ENCODE results near the gene MORN3. TPM values are rescaled to one million over a fixed set of nuclear protein-coding genes. Genes with fewer than 3 reads are reported as not detected.

Gene MORN3, protein sequence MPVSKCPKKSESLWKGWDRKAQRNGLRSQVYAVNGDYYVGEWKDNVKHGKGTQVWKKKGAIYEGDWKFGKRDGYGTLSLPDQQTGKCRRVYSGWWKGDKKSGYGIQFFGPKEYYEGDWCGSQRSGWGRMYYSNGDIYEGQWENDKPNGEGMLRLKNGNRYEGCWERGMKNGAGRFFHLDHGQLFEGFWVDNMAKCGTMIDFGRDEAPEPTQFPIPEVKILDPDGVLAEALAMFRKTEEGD
- total RNA-seq (1 to 10 TPM; 2.4 to 5.8 TPM), polyA plus RNA-seq (1 to 10 TPM; 2.8 to 3.2 TPM)
- long read RNA-seq, donor 1: 0 reads
- long read RNA-seq, donor 2: 0 reads
- long read RNA-seq, donor 3: 0 reads
- long read RNA-seq, donor 4: 0 reads
- long read RNA-seq, donor 5: 0 reads

GRCh38 chr12:121669521-121669900, at the start of gene MORN3:
Gene MORN3, minus strand, starts transcription at chr12:121669654. Its CDS starts 171 bp downstream, at chr12:121669483.
- no peak for ATAC-seq (ENCODE audit: insufficient read depth, low FRiP score)
- 92 to 96% methylated on average over 5 of the region's 5 CpGs for WGBS, 2 donors

GRCh38 chr12:121718653-121719239, 49.3 kb upstream of the MORN3 start:
- TF ChIP-seq, protein P1, sequence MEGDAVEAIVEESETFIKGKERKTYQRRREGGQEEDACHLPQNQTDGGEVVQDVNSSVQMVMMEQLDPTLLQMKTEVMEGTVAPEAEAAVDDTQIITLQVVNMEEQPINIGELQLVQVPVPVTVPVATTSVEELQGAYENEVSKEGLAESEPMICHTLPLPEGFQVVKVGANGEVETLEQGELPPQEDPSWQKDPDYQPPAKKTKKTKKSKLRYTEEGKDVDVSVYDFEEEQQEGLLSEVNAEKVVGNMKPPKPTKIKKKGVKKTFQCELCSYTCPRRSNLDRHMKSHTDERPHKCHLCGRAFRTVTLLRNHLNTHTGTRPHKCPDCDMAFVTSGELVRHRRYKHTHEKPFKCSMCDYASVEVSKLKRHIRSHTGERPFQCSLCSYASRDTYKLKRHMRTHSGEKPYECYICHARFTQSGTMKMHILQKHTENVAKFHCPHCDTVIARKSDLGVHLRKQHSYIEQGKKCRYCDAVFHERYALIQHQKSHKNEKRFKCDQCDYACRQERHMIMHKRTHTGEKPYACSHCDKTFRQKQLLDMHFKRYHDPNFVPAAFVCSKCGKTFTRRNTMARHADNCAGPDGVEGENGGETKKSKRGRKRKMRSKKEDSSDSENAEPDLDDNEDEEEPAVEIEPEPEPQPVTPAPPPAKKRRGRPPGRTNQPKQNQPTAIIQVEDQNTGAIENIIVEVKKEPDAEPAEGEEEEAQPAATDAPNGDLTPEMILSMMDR (IDR thresholded peaks at IDR 0.05; ENCODE audit: control extremely low read depth, extremely low read depth): no peak
- H3K27ac ChIP-seq (ENCODE audit: low read depth in 1 of 2, low read length in 1 of 2): no peak overlapping the region
- H3K9ac ChIP-seq (ENCODE audit: insufficient read depth in 1 of 2, low read length in 2 of 2): no peak overlapping the region
- no peak overlapping the region for H3K4me3 ChIP-seq
- H3K27me3 ChIP-seq (ENCODE audit: control insufficient read depth in 3 of 3, insufficient read depth in 3 of 3, low read length in 2 of 3): no peaks in the 10 kb centered on the region
- ATAC-seq (ENCODE audit: insufficient read depth, low FRiP score): no peak
- peaks cover 0 to 2% (median 0%) of the 10 kb centered on the region in 4 donors for H3K9me3 ChIP-seq (ENCODE audit: control insufficient read depth in 4 of 4, insufficient read depth in 3 of 4, low read length in 3 of 4)
- 79 to 93% methylated on average over 3 of the region's 3 CpGs for WGBS, 2 donors
- DNase-seq: no peak
- peaks cover 0 to 11% (median 6%) of the 10 kb centered on the region in 5 donors for H3K4me1 ChIP-seq (ENCODE audit: control insufficient read depth in 5 of 5, insufficient read depth in 5 of 5, low read length in 5 of 5)
- no peaks in the 10 kb centered on the region for H3K36me3 ChIP-seq (ENCODE audit: control insufficient read depth in 4 of 4, insufficient read depth in 4 of 4, low read length in 4 of 4)

More at GRCh38 chr12:121669521-121669900, at the start of gene MORN3:
- no peak within 1 kb of the TSS for H3K9ac ChIP-seq (ENCODE audit: insufficient read depth in 1 of 2, low read length in 2 of 2)
- no peaks in the 10 kb centered on the region for H3K9me3 ChIP-seq (ENCODE audit: control insufficient read depth in 4 of 4, insufficient read depth in 3 of 4, low read length in 3 of 4)
- no peaks in the 10 kb centered on the region for H3K27me3 ChIP-seq (ENCODE audit: control insufficient read depth in 3 of 3, insufficient read depth in 3 of 3, low read length in 2 of 3)
- H3K4me1 ChIP-seq (ENCODE audit: control insufficient read depth in 5 of 5, insufficient read depth in 5 of 5, low read length in 5 of 5): peaks cover 0 to 7% (median 3%) of the 10 kb centered on the region in 5 donors
- no peaks in the 10 kb centered on the region for H3K36me3 ChIP-seq (ENCODE audit: control insufficient read depth in 4 of 4, insufficient read depth in 4 of 4, low read length in 4 of 4)
- no peak within 1 kb of the TSS for H3K27ac ChIP-seq (ENCODE audit: low read depth in 1 of 2, low read length in 1 of 2)
- DNase-seq: no peak
- TF ChIP-seq, protein P1 (IDR thresholded peaks at IDR 0.05; ENCODE audit: control extremely low read depth, extremely low read depth): no peak
- no peak within 1 kb of the TSS for H3K4me3 ChIP-seq

- H3K9me3 ChIP-seq (ENCODE audit: control insufficient read depth in 4 of 4, insufficient read depth in 3 of 4, low read length in 3 of 4): peaks cover 0 to 2% (median 0%) of the 10 kb centered on the region in 4 donors
- peaks cover 0 to 17% (median 12%) of the 10 kb centered on the region in 5 donors for H3K4me1 ChIP-seq (ENCODE audit: control insufficient read depth in 5 of 5, insufficient read depth in 5 of 5, low read length in 5 of 5)
- no peak overlapping the region for H3K4me3 ChIP-seq
- WGBS, 2 donors: 72 to 86% methylated on average over 10 of the region's 10 CpGs
- ATAC-seq (ENCODE audit: insufficient read depth, low FRiP score) (no peak), DNase-seq (no peak)
- no peaks in the 10 kb centered on the region for H3K36me3 ChIP-seq (ENCODE audit: control insufficient read depth in 4 of 4, insufficient read depth in 4 of 4, low read length in 4 of 4)
- no peak overlapping the region for H3K9ac ChIP-seq (ENCODE audit: insufficient read depth in 1 of 2, low read length in 2 of 2)
- no peaks in the 10 kb centered on the region for H3K27me3 ChIP-seq (ENCODE audit: control insufficient read depth in 3 of 3, insufficient read depth in 3 of 3, low read length in 2 of 3)
- TF ChIP-seq, protein P1 (IDR thresholded peaks at IDR 0.05; ENCODE audit: control extremely low read depth, extremely low read depth): no peak
- no peak overlapping the region for H3K27ac ChIP-seq (ENCODE audit: low read depth in 1 of 2, low read length in 1 of 2)
These were observed 47.7 kb upstream of the MORN3 start for GRCh38 chr12:121717041-121717699.
